ENCODE data around the gene SLC26A8.

- TF ChIP-seq, protein P1, sequence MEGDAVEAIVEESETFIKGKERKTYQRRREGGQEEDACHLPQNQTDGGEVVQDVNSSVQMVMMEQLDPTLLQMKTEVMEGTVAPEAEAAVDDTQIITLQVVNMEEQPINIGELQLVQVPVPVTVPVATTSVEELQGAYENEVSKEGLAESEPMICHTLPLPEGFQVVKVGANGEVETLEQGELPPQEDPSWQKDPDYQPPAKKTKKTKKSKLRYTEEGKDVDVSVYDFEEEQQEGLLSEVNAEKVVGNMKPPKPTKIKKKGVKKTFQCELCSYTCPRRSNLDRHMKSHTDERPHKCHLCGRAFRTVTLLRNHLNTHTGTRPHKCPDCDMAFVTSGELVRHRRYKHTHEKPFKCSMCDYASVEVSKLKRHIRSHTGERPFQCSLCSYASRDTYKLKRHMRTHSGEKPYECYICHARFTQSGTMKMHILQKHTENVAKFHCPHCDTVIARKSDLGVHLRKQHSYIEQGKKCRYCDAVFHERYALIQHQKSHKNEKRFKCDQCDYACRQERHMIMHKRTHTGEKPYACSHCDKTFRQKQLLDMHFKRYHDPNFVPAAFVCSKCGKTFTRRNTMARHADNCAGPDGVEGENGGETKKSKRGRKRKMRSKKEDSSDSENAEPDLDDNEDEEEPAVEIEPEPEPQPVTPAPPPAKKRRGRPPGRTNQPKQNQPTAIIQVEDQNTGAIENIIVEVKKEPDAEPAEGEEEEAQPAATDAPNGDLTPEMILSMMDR (conservative IDR thresholded peaks at IDR 0.05 in 1 of 2, IDR thresholded peaks at IDR 0.05 in 1 of 2; ENCODE audit: extremely low read depth in 1 of 2, insufficient read depth in 1 of 2, low read depth in 1 of 2, low read length in 2 of 2) = no peak
- TF ChIP-seq EZH2 (IDR thresholded peaks at IDR 0.05; ENCODE audit: borderline replicate concordance, low read length) = no peak
Measured at GRCh38 chr6:35933844-35934243, 90.6 kb downstream of the SLC26A8 start.
